ENCODE data around the gene MYBPC1.

MYBPC1 gene

GRCh38 chr12:101695706-101696105, 100.9 kb downstream of the MYBPC1 start:
- no peak for DNase-seq (ENCODE audit: low spot score)

GRCh38 chr12:101696251-101697196, 101.8 kb downstream of the MYBPC1 start:
- DNase-seq (ENCODE audit: low spot score): no peak

DNA sequence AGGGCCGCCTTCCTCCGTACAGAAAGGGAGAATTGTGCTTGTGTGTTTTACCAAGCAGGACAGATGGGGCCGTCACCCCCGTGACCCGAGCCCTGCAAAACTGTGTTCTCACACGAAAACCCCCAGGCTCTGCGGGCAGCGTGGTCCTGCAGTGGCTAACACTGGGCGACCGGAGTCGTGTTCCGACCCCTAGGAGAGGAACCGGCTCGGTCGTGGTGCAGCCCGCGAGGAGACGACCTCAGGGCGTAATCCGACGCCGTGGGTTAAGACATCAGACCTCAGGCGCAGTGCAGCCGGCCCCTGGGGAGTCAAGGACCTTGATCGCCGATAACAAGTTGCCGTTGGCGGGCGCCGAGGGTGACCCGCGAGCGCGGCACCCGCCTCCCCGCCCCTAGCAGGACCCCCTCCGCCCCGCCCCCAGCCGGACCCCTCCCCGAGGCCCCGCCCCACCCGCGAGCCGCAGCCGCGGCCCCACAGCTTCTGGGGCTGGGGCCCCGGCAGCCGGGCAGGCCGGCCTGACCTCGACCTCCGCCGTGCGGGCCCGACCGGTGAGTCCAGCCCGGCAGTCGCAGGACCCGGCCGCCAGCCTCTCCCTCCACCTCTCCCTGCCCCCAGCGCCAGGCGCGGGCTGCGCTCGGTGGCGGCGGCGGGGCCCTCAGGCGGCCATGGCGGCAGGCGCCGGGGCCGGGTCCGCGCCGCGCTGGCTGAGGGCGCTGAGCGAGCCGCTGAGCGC, 102.6 kb downstream of the MYBPC1 start, which contains the start of gene CHPT1:
CHPT1 (plus strand) TSS at position 444 of the 733 bp plus-strand sequence; CDS start at position 666, 222 bp downstream.
- DNase-seq (ENCODE audit: low spot score): peak; percentile 88

DNA sequence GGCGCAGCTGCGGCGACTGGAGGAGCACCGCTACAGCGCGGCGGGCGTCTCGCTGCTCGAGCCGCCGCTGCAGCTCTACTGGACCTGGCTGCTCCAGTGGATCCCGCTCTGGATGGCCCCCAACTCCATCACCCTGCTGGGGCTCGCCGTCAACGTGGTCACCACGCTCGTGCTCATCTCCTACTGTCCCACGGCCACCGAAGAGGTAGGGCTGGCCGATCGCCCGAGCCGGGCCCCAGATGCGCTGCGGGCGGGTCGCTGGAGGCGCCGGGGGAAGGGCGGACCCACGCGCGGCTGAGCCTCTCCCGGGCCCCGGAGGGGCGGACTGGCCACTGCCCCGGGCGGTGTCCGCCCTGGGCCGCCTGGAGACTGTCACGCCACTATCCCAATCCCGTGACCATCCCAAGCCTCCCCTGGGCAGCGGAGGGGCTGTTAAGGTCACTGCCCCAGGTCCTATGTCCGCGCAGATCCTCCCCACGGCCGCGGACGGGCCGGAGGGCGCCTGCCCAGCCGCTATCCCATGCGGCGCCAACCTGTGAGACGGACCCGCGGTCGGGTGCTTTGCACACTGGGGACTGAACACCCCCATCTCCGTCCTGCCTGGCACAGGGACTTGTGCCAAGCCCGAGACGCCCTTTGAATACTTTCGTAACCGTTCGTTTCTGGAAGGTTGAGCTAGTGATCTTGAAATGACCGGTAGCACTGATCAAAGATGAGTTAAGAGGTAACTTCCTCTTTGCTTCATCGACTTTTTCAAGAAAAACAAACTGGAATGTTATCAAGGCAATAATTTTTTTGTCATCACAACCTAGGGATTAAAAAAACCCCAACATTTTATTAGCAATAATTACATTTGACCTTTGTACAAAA, 103.4 kb downstream of the MYBPC1 start:
- peak; percentile 77 for DNase-seq (ENCODE audit: low spot score)

DNA sequence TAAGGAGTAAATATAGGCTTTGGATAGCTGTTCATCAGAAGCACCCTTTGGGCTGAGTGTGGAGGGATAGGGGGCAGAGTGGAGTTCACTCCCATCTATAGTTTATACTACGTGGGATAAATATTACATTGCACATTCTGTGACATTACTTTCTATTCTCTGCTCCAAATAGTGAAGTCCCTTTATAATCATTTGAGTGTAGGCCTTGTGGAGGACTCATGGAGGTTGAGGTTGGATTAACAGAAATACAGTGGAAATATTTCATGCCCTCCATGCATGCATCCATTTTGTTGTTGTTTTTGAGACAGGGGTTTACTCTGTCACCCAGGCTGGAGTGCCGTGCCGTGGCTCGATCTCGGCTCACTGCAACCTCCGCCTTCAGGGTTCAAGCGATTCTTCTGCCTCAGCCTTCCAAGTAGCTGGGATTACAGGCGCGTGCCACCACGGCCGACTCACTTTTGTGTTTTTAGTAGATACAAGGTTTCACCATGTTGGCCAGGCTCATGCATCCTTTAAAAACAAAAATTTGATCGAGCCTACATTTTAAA, 104.1 kb downstream of the MYBPC1 start:
- no peak for DNase-seq (ENCODE audit: low spot score)

DNA sequence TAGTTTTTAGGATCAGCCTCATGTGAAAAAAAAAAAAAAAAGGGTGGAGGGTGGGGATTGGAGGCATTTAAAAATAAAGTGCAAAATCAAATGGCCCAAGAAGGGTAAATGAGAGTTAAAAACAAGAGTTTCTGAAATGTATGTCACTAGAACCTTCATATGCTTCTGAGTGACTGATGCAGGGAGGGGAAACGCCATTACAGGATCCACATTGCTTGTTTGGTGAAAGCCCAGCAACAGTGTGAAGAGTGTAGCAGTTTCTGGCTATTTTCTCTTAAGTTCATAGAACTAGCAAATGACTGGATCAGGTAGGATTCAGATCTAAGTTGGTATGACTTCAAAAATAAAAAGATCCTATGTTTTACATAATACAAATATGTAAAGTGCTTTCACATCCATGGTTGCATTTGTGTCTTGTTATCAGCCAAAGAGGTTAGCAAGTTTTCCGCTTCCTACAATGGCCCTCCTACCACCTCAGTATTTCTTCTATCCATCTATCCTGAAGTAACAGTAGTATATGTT, 105.6 kb downstream of the MYBPC1 start:
- no peak for DNase-seq (ENCODE audit: low spot score)

DNA sequence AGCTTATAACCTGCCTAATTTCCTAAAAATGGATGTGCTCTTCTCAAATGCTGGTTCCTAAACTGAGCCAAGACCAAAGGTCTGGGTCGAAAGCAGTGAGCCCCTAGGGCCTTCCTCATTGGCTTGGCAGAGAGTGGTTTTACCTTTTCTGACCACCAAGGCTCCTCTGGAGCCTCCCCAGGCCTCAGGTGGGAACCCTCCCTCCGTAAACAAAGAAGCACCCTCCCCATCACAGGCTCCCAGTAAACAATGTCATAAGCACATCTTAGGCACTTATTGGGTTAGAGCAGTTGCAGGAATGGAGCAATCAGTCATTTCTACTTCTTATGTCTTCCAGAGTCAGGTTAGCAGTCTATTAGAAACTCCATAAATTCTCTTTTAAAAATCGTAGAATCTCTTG, 108.7 kb downstream of the MYBPC1 start:
- no peak for DNase-seq (ENCODE audit: low spot score)

GRCh38 chr12:101706403-101706802, 111.6 kb downstream of the MYBPC1 start:
- no peak for DNase-seq (ENCODE audit: low spot score)

DNA sequence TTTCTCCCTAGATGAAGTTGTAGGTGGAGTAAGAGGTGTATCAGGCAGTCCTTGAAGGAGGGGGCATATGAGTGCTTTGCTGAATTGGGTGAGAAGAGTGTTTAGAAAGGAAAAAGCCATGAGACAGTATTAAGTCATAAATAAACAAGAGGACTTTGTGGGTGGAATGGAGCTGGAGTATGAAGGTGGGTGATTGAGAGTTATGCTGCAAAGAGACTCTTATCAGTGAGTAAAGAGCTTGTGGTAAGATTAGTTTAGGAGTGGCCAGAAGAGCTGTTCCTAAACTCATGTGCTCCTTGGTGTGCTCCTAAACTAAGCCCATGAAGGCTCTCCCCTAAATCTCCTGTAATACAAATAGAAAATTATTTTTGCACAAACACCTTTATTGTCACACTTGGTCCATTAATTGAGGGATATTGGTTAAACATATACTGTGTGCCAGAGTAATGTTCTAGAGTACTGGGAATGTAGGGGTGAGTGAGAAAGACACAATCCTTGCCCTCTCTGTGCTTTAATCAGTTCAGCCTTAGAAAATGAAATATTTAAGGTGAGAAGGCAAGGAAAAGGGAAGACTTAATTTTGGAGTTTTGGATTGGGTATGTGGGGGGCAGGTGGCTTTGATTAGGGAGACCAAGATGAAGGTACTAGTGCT, 112.5 kb downstream of the MYBPC1 start:
- no peak for DNase-seq (ENCODE audit: low spot score)

DNA sequence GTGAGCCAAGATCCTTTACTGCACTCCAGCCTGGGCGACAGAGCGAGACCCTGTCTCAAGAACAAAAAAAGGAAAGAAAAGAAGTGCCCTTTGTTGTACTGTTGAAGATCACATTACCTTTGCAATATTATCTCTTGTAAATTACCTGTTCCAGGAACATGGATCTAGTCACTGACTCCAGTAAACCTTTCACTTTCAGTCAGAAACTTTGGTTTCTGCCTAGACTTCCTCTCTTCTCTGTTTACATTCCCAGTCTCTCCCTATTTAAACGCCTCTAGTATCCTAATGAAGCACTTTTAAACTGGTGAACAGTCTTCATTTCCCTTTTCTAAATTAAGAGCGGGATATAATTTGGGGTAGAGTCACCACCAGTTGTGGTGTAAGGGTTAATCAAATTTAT, 115.5 kb downstream of the MYBPC1 start:
- no peak for DNase-seq (ENCODE audit: low spot score)

- no peak for DNase-seq (ENCODE audit: low spot score)
These were observed 118.4 kb downstream of the MYBPC1 start for GRCh38 chr12:101713059-101713682.

DNA sequence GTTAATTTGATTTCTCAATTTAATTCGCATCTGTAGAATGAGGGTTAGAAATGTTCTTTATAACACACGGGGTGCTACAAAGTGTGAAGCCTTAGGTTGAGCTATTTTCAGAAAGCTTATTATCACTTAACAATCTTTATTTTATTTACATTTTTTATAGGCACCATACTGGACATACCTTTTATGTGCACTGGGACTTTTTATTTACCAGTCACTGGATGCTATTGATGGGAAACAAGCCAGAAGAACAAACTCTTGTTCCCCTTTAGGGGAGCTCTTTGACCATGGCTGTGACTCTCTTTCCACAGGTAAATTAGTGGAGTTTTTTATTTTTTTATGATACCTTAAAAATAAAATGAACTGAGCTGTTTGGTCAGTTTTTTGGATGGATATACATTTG, 119.2 kb downstream of the MYBPC1 start:
- no peak for DNase-seq (ENCODE audit: low spot score)

- DNase-seq (ENCODE audit: low spot score): no peak
These were observed 120.2 kb downstream of the MYBPC1 start for GRCh38 chr12:101714877-101715444.

DNA sequence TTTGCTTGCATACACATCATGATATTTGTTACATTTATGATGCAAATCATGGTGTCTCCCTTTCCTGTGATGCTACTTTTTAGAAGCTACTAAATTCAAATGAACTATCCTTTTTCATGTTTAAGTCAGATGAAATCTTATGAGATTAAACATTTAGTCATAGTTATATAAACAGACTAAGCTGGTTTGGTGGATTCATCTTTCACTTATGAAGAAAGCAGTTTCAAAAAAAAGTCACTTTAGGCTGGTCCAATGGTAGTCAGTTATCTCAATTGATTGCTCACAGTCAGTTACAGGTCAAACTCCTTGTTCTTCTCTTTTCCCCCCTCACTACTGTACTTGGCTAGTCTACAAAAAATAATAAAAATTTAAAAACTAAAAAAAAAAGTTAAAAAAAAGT, 124.8 kb downstream of the MYBPC1 start:
- no peak for DNase-seq (ENCODE audit: low spot score)

DNA sequence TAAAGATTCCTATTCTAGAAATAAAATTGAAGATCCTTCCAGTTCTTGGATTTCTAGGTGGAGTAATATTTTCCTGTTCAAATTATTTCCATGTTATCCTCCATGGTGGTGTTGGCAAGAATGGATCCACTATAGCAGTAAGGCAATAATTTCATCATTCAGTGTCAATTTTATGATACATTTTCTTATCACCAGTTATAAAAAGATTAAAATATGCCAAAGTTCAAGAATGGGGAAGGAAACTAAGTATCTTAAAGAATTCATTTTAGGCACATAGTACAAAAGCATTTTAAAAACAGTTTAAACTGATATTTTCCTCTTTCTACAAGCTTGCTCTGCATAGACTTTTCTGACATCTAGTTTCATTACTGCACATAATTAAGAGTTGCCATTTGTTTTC, 125.3 kb downstream of the MYBPC1 start:
- no peak for DNase-seq (ENCODE audit: low spot score)

DNA sequence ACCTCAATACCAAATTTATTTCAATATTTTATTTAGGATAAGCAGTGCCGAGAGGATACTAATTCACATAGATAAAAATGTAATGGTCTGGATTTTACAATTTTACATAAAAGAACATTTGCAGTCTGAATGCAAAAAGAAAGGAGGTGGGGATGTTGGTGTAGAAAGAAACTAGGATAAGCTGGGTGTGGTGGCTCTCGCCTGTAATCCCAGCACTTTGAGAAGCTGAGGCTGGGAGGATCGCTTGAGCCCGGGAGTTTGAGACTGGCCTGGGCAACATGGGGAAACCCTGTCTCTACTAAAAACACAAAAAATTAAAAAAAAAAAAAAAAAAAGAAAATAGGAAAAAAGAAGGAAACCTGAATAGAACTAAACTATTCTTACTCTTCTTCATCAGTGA, 127.6 kb downstream of the MYBPC1 start:
- DNase-seq (ENCODE audit: low spot score): no peak

GRCh38 chr12:101727098-101727497, 132.3 kb downstream of the MYBPC1 start:
- DNase-seq (ENCODE audit: low spot score): no peak

- DNase-seq (ENCODE audit: low spot score): no peak
These were observed 135.1 kb downstream of the MYBPC1 start for GRCh38 chr12:101729842-101730241.

DNA sequence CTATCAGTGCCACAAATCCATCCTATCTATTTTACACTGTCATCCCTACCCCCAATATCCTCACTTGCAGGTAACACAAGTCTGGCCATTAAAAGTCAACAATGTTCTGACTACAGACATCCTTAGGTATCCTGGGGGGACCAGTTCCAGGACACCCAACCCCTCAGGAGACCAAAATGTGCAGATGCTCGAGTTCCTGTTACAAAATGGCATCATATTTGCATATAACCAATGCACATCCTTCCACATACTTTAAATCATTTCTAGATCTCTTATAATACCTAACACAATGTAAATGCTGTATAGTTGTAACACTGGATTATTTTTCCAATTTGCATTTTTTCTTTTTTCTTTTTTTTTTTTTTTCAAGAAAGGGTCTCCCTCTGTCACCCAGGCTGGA, 137.5 kb downstream of the MYBPC1 start:
- no peak for DNase-seq (ENCODE audit: low spot score)

GRCh38 chr12:101733166-101733565, 138.4 kb downstream of the MYBPC1 start:
- DNase-seq (ENCODE audit: low spot score): no peak

Data from ecto neural progenitor cell (in vitro differentiated cells).